Brain microvascular endothelial cell (primary cell): ENCODE measurements around the gene MRFAP1.

Source experiments
- DNase-seq: peaks from one replicate; pipeline ENCODE4 v3.0.0-alpha.2; 2020
- H3K27ac ChIP-seq: fragments of 250-450 bp; sonication (Bioruptor Pico); 2 replicates; pipeline ENCODE4 v1.5.1; 2020; ENCODE audit warnings: mild to moderate bottlenecking, moderate library complexity
- H3K27me3 ChIP-seq: fragments of 250-450 bp; sonication (Bioruptor Pico); replicated peaks from 2 replicates; pipeline ENCODE4 v1.5.1; 2020; ENCODE audit warnings: mild to moderate bottlenecking
- H3K36me3 ChIP-seq: fragments of 250-450 bp; sonication (Bioruptor Pico); replicated peaks from 2 replicates; pipeline ENCODE4 v1.5.1; 2020; ENCODE audit warnings: mild to moderate bottlenecking
- H3K4me3 ChIP-seq: 2 replicates; pipeline ENCODE4 v1.5.1; 2011; ENCODE audit warnings: low read depth, mild to moderate bottlenecking, control low read depth, low read length, moderate library complexity
- CTCF ChIP-seq: IDR thresholded peaks from 2 replicates; pipeline ENCODE4 v1.5.1; 2011; ENCODE audit warnings: low read depth, mild to moderate bottlenecking, moderate library complexity, low read length, control low read depth, inconsistent platforms; ENCODE audit errors: missing control alignments
- in situ Hi-C: cut with HindIII; loops from 2 replicates; pipeline ENCODE4 v1.10.0; 2017; ENCODE audit warnings: low sequenced_read_pairs, low pct_ligation_motif_present

Gene MRFAP1

GRCh38 chr4:6601661-6602250, 38.7 kb upstream of the MRFAP1 start:
- no peak overlapping the region for H3K27ac ChIP-seq
- H3K36me3 ChIP-seq, result peaks cover 6% of the 10 kb centered on the region
- in situ Hi-C loops, result no loop called here
- no peaks in the 10 kb centered on the region for H3K27me3 ChIP-seq
- DNase-seq, result no peak
- H3K4me3 ChIP-seq, result no peak overlapping the region
- no peak for TF ChIP-seq CTCF

GRCh38 chr4:6602289-6602688, 38.2 kb upstream of the MRFAP1 start:
- Histone ChIP-seq H3K27me3 (no peaks in the 10 kb centered on the region), H3K27ac (no peak overlapping the region), H3K36me3 (peaks cover 8% of the 10 kb centered on the region), H3K4me3 (no peak overlapping the region)
- DNase-seq, result no peak
- in situ Hi-C loops, result no loop called here
- TF ChIP-seq CTCF, result no peak

GRCh38 chr4:6603128-6603527, 37.4 kb upstream of the MRFAP1 start:
- Histone ChIP-seq H3K27me3 (no peaks in the 10 kb centered on the region), H3K36me3 (peaks cover 11% of the 10 kb centered on the region), H3K4me3 (no peak overlapping the region), H3K27ac (no peak overlapping the region)
- no peak for DNase-seq
- TF ChIP-seq CTCF, result no peak
- in situ Hi-C loops, result no loop called here

GRCh38 chr4:6605114-6605513, 35.4 kb upstream of the MRFAP1 start:
- Histone ChIP-seq H3K4me3 (no peak overlapping the region), H3K27me3 (no peaks in the 10 kb centered on the region), H3K27ac (no peak overlapping the region), H3K36me3 (peaks cover 11% of the 10 kb centered on the region)
- TF ChIP-seq CTCF, result no peak
- in situ Hi-C loops, result no loop called here
- no peak for DNase-seq

GRCh38 chr4:6605605-6606004, 34.9 kb upstream of the MRFAP1 start:
- in situ Hi-C loops, result no loop called here
- no peak overlapping the region for H3K27ac ChIP-seq
- TF ChIP-seq CTCF, result no peak
- H3K4me3 ChIP-seq, result no peak overlapping the region
- H3K27me3 ChIP-seq, result no peaks in the 10 kb centered on the region
- peaks cover 13% of the 10 kb centered on the region for H3K36me3 ChIP-seq
- DNase-seq, result no peak
